Esophagus muscularis mucosa (tissue), 4 donors: Measurements from ENCODE around the gene GPR173.

Experiments used
- EP300 ChIP-seq: sonication (generic); formaldehyde crosslinking; IDR thresholded peaks from one replicate; pipeline ENCODE4 v1.6.1; 2017; ENCODE audit warnings: antibody characterized with exemption
- POLR2A ChIP-seq: fragments of 450-650 bp; IDR thresholded peaks from one replicate; pipeline ENCODE4 v1.6.1; 2017; ENCODE audit warnings: antibody characterized with exemption, moderate library complexity, mild to moderate bottlenecking, low read depth
- POLR2AphosphoS5 ChIP-seq, 2 donors: sonication (generic); formaldehyde crosslinking; IDR thresholded peaks; one replicate each; pipeline ENCODE4 v1.6.1; 2017; ENCODE audit warnings: antibody characterized with exemption in 2 of 2
- TF ChIP-seq, protein P1 (sequence below), 3 experiments: fragments of 200-600 bp in 2 of 3; fragments of 450-650 bp in 1 of 3; sonication (generic) in 2 of 3; IDR thresholded peaks; one replicate each; pipeline ENCODE4 v1.5.1; 2017 to 2019; ENCODE audit warnings: antibody characterized with exemption in 3 of 3, mild to moderate bottlenecking in 2 of 3, moderate library complexity in 1 of 3

- TF ChIP-seq, protein P1, sequence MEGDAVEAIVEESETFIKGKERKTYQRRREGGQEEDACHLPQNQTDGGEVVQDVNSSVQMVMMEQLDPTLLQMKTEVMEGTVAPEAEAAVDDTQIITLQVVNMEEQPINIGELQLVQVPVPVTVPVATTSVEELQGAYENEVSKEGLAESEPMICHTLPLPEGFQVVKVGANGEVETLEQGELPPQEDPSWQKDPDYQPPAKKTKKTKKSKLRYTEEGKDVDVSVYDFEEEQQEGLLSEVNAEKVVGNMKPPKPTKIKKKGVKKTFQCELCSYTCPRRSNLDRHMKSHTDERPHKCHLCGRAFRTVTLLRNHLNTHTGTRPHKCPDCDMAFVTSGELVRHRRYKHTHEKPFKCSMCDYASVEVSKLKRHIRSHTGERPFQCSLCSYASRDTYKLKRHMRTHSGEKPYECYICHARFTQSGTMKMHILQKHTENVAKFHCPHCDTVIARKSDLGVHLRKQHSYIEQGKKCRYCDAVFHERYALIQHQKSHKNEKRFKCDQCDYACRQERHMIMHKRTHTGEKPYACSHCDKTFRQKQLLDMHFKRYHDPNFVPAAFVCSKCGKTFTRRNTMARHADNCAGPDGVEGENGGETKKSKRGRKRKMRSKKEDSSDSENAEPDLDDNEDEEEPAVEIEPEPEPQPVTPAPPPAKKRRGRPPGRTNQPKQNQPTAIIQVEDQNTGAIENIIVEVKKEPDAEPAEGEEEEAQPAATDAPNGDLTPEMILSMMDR (IDR thresholded peaks at IDR 0.05), result no peak
- no peak for TF ChIP-seq POLR2AphosphoS5 (IDR thresholded peaks at IDR 0.05)
- no peak for TF ChIP-seq POLR2A
- TF ChIP-seq EP300, result no peak
Observed at GRCh38 chrX:53001958-53002357, 46.6 kb upstream of the GPR173 start.
